SK-N-MC (cell line): ENCODE measurements around the gene MAP3K12.

ENCODE experiments used
- DNase-seq: peaks from one replicate; pipeline ENCODE4 v3.0.0-alpha.2; 2011; ENCODE audit warnings: low read depth, low spot score
- H3K27ac ChIP-seq: fragments of 200-600 bp; sonication (generic); 2 replicates; pipeline ENCODE4 v1.5.1; 2016; ENCODE audit warnings: mixed run types
- H3K36me3 ChIP-seq: fragments of 200-600 bp; sonication (generic); 2 replicates; pipeline ENCODE4 v1.6.1; 2017; ENCODE audit warnings: antibody characterized with exemption, low read length, mixed read lengths; ENCODE audit not compliant: insufficient read depth
- H3K4me3 ChIP-seq: fragments of 200-600 bp; sonication (generic); 2 replicates; pipeline ENCODE4 v1.5.1; 2016
- H3K9ac ChIP-seq: fragments of 200-600 bp; sonication (generic); 2 replicates; pipeline ENCODE4 v1.8.0; 2017; ENCODE audit warnings: mixed run types, mixed read lengths; ENCODE audit not compliant: insufficient read length
- H3K9me3 ChIP-seq: fragments of 200-600 bp; sonication (generic); 2 replicates; pipeline ENCODE4 v1.6.1; 2017; ENCODE audit warnings: low read depth, mild to moderate bottlenecking, antibody characterized with exemption, low read length, moderate library complexity, mixed read lengths
- EZH2 ChIP-seq: fragments of 200-600 bp; sonication (generic); IDR thresholded peaks from one replicate; pipeline ENCODE4 v1.6.1; 2017; ENCODE audit warnings: antibody characterized with exemption
- FOXP2 ChIP-seq: optimal IDR thresholded peaks from 2 replicates; pipeline ENCODE3; 2011; ENCODE audit warnings: mild to moderate bottlenecking, moderate library complexity; ENCODE audit not compliant: insufficient read depth; ENCODE audit errors: extremely low read length, control extremely low read depth
- POLR2AphosphoS5 ChIP-seq: IDR thresholded peaks from 2 replicates; pipeline ENCODE4 v1.6.1; 2012; ENCODE audit warnings: mild to moderate bottlenecking, low read depth, low read length, borderline replicate concordance

MAP3K12 gene

DNA sequence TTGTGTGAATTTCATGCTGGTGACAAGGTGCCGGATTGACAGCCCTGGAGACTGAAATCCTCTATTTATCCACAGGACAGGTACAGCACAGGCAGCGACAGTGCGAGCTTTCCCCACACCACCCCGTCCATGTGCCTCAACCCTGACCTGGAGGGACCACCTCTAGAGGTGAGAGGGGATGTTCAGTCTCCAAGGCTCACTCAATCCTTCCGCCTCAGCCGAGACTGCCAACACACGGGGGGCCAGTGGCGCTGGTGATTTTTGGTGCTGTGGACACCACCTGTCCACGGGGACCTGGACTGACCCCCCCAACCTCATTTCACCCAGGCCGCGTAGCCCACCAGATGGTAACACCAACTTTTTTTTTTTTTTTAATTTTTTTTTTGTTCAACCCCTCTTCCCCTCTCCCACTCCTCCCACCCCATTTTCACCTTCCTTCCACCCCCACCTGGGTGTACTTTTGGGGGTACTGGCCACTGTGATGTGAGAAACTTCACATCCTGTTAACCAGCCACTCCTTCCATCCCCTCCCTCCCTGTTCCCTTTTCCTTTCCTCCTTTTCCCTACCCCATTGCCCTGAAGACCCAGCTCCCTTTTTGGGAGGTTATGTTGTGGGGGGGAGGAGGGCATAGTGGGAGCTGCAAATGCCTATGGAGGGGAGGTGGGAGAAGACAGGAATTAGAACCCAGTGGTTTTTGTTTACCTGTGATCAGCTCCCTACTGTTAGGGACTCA, 34.4 kb downstream of the MAP3K12 start:
- H3K36me3 ChIP-seq, result peaks cover 100% of the 10 kb centered on the region
- H3K9ac ChIP-seq, result no peak overlapping the region
- no peaks in the 10 kb centered on the region for H3K9me3 ChIP-seq
- DNase-seq, result no peak
- TF ChIP-seq FOXP2 (no peak), POLR2AphosphoS5 (no peak), EZH2 (no peak)
- no peak overlapping the region for H3K4me3 ChIP-seq
- no peak overlapping the region for H3K27ac ChIP-seq

DNA sequence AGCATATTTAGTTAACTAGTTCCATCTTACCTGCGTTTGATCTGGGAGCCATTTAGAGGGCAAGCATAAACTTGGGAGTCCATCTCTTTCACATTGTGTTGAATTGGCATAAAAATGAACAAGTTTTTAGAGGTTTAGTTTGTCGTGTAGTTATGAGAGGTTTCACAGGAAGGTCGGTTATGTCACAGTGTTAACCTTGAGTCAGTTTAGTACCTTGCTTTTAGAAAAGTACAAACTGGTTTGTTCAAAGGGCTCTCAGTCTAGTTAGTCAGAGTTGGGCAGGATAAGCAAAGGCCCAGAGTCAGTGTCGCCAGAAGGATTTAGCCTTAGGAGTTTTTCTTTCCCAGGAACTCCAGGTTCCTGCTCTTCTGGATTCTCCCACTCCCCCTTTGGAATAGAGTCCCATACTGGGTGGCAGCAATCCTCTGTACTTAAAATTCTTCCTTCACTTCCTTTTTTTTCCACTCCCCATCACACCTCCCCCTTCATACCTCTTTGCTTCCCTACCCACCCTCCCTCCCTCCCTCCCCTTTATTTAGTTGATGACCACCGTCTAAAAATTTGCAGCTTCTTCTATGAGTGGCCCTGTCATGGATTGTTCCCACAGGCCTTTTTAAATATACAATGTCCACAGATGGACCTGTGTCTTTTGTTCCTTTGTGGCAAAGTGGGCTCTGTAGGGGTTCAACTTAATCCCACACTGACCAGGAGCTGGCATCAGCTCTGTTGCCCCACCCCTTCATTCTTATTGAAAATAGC, 35.3 kb downstream of the MAP3K12 start:
- no peaks in the 10 kb centered on the region for H3K9me3 ChIP-seq
- no peak for DNase-seq
- TF ChIP-seq POLR2AphosphoS5 (no peak), EZH2 (no peak), FOXP2 (no peak)
- no peak overlapping the region for H3K4me3 ChIP-seq
- H3K36me3 ChIP-seq, result peaks cover 100% of the 10 kb centered on the region
- H3K9ac ChIP-seq, result no peak overlapping the region
- H3K27ac ChIP-seq, result peak overlapping the region; percentile 27; the same call in 1 of the 2 replicates

DNA sequence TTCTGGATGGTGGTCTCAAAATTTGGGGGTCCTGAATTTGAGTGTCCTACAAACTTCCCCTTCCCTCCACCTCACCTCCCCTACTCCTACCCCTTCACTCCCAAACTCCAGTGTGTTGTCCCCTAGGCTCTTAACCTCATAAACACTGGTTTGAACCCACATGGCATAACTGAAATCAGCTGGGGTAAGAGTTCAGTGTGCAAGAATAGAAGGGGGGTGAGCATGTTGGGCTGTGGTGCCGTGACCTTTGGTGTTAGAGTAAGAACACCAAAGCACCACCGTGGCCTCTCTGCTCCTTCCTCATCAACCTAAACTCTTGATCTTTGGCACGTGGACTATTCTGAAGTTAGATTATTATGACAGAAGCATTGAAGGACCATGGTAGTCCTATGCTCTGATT, 36.3 kb downstream of the MAP3K12 start:
- no peak for DNase-seq

DNA sequence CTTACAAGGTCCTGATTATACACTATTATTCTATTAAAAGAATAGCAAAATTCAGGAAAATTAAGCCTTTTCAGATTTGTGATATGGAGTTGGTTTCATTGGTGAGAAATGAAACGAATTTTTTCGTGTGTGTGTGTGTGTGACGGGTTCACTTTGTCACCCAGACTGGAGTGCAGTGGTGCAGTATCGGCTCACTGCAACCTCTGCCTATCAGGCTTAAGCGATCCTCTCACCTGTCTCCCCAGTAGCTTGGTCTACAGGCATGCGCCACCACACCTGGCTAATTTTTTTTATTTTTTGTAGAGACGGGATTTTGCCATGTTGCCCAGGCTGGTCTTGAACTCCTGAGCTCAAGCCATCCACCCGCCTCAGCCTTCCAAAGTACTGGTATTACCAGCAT, 37.7 kb downstream of the MAP3K12 start:
- Histone ChIP-seq H3K36me3 (peaks cover 100% of the 10 kb centered on the region), H3K27ac (peak overlapping the region; percentile 16; the same call in 1 of the 2 replicates), H3K4me3 (no peak overlapping the region), H3K9ac (no peak overlapping the region), H3K9me3 (no peaks in the 10 kb centered on the region)
- TF ChIP-seq EZH2 (no peak), FOXP2 (no peak), POLR2AphosphoS5 (no peak)
- no peak for DNase-seq

More for the DNA sequence above, 36.3 kb downstream of the MAP3K12 start:
- Histone ChIP-seq H3K9me3 (no peaks in the 10 kb centered on the region), H3K27ac (no peak overlapping the region), H3K36me3 (peaks cover 100% of the 10 kb centered on the region), H3K4me3 (no peak overlapping the region), H3K9ac (no peak overlapping the region)
- TF ChIP-seq FOXP2, result no peak
- TF ChIP-seq POLR2AphosphoS5, result no peak
- no peak for TF ChIP-seq EZH2

DNA sequence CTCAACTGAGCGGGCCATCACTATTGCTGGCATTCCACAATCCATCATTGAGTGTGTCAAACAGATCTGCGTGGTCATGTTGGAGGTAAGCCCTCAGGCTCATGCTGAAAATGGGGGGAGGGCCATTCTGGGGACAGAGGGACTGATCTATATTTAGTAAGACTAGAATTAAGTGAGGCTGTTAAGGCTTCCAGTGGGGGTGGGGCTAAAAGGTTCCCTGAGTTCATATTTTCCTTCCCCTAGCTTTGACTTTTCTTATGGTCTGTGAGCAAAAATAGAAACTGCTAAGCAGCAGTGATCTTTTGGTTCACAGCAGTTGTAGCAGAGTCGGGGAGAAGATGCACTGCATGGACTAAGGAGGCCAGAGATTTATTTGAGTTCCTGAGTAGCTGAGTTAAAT, 38.2 kb downstream of the MAP3K12 start:
- Histone ChIP-seq H3K36me3 (peaks cover 100% of the 10 kb centered on the region), H3K9ac (no peak overlapping the region), H3K27ac (no peak overlapping the region), H3K9me3 (no peaks in the 10 kb centered on the region), H3K4me3 (no peak overlapping the region)
- DNase-seq, result no peak
- TF ChIP-seq EZH2, result no peak
- no peak for TF ChIP-seq POLR2AphosphoS5
- TF ChIP-seq FOXP2, result no peak

DNA sequence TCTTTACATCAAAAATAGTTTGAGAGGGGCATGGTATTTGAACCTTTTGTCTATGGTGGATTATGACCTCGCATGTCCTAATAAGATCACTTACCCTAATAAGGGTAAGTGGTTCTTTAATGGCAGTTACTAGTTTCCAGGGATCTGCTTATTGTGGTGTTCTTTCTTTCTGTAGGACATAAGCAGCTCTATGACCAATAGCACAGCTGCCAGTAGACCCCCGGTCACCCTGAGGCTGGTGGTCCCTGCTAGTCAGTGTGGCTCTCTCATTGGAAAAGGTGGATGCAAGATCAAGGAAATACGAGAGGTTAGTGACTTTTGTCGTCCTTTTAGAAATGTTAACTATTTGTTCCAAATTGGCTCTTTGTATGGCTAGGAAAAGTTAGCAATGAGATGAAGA, 40.2 kb downstream of the MAP3K12 start:
- no peak for DNase-seq
- Histone ChIP-seq H3K27ac (peak overlapping the region; percentile 30), H3K9me3 (no peaks in the 10 kb centered on the region), H3K36me3 (peaks cover 100% of the 10 kb centered on the region), H3K4me3 (no peak overlapping the region), H3K9ac (no peak overlapping the region)
- TF ChIP-seq FOXP2 (no peak), POLR2AphosphoS5 (no peak), EZH2 (no peak)

DNA sequence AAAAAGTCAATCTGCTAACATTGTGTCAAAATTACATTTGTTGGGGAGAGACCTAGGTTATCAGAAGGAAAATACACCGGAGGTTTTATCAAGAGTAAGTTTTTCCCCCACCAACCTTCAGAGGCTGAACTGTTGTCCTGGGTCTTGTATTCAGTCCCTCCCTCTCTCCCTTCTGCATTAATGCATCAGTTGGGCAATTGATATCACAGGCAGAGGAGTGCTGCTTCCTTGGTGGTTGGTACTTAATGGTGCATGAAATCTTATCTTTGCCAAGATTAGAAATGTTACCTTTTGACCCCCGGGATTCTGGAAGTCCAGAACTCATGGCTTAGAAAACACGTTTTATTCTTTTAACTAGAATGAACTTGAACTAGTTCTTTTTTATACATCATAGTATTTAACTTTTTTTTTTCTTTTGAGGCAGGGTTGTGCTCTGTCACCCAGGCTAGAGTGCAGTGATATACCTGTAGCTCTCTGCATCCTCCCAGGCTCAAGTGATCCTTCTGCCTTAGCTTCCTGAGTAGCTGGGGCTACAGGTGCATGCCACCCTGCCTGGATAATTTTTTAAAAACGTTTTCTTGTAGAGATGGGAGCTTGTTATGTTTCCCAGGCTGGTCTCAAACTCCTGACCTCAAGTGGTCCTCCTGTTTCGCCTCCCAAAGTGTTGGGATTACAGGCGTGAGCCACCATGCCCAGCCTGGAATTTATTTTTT, 42.4 kb downstream of the MAP3K12 start:
- no peak overlapping the region for H3K4me3 ChIP-seq
- TF ChIP-seq EZH2 (no peak), POLR2AphosphoS5 (0 out of 2 replicates have a peak, but pooled peaks have one; percentile 17), FOXP2 (no peak)
- no peak overlapping the region for H3K9ac ChIP-seq
- H3K27ac ChIP-seq, result no peak overlapping the region
- H3K36me3 ChIP-seq, result peaks cover 92% of the 10 kb centered on the region
- H3K9me3 ChIP-seq, result no peaks in the 10 kb centered on the region
- DNase-seq, result no peak

DNA sequence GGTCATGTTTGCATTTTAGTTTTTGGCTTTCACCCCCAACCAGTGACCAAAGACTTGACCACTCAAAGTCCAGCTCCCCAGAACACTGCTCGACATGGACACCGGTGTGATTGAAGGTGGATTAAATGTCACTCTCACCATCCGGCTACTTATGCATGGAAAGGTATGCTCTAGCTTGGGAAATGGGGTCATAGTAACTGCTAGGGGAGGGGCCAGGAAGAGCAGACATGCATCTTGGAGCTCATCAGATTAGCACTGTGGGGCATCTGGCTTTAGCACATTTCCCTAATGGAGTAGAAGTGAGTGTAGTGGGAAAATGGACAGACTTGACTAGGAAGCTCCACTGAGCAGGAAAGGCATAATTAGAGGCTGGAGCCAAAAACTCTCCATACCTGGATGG, 44.6 kb downstream of the MAP3K12 start:
- H3K4me3 ChIP-seq, result peak overlapping the region; percentile 99; the same call in 1 of the 2 replicates
- H3K9me3 ChIP-seq, result no peaks in the 10 kb centered on the region
- H3K9ac ChIP-seq, result no peak overlapping the region
- no peak overlapping the region for H3K27ac ChIP-seq
- no peak for DNase-seq
- no peak for TF ChIP-seq EZH2
- TF ChIP-seq POLR2AphosphoS5, result no peak
- TF ChIP-seq FOXP2, result no peak
- H3K36me3 ChIP-seq, result peaks cover 71% of the 10 kb centered on the region
